Prostate gland (tissue), 2 donors: Measurements from ENCODE around the gene RAI14. TPM values are rescaled to one million over a fixed set of nuclear protein-coding genes. Genes with fewer than 3 reads are reported as not detected.

Source experiments
- DNase-seq: peaks from one replicate; pipeline ENCODE4 v3.0.0-alpha.2; 2019; ENCODE audit warnings: low spot score
- H3K27ac ChIP-seq, 2 donors: fragments of 200-600 bp; sonication (generic); 2 replicates each; pipeline ENCODE4 v1.5.1; 2017 to 2019
- H3K27me3 ChIP-seq: fragments of 200-600 bp; sonication (generic); replicated peaks from 2 replicates; pipeline ENCODE4 v1.5.1; 2019; ENCODE audit not compliant: insufficient read depth
- H3K36me3 ChIP-seq, 2 donors: fragments of 200-600 bp; sonication (generic); 1 replicate in 1 of 2; 2 replicates in 1 of 2; pipeline versions ENCODE4 v1.5.1 to v1.8.1; 2017 to 2019
- H3K4me1 ChIP-seq: fragments of 200-600 bp; sonication (generic); replicated peaks from 2 replicates; pipeline ENCODE4 v1.5.1; 2019
- H3K4me3 ChIP-seq, 2 donors: fragments of 200-600 bp; sonication (generic); 2 replicates each; pipeline ENCODE4 v1.5.1; 2017 to 2019
- H3K9me3 ChIP-seq: fragments of 200-600 bp; sonication (generic); 2 replicates; pipeline ENCODE4 v1.5.1; 2017
- CTCF ChIP-seq, 4 experiments: fragments of 200-600 bp in 2 of 4; fragments of 450-650 bp in 2 of 4; sonication (generic) in 2 of 4; IDR thresholded peaks; 1 replicate in 3 of 4; 2 replicates in 1 of 4; pipeline ENCODE4 v1.5.1; 2016 to 2019; ENCODE audit warnings: antibody characterized with exemption in 4 of 4, mild to moderate bottlenecking in 2 of 4, moderate library complexity in 2 of 4
- POLR2A ChIP-seq: fragments of 450-650 bp; IDR thresholded peaks from one replicate; pipeline ENCODE4 v1.6.1; 2016; ENCODE audit warnings: antibody characterized with exemption, mild to moderate bottlenecking
- POLR2AphosphoS5 ChIP-seq: sonication (generic); formaldehyde crosslinking; IDR thresholded peaks from one replicate; pipeline ENCODE4 v1.6.1; 2017; ENCODE audit warnings: antibody characterized with exemption
- WGBS: methylation state at CpG from one replicate; pipeline ENCODE4 v1.1.5; 2018; 5-methylcytosine and 5-hydroxymethylcytosine counted together
- intact Hi-C: fragments of 100-400 bp; cut with DNase I; formaldehyde crosslinking; loops from one replicate; pipeline ENCODE4 v1.14.2; 2022
- total RNA-seq, 2 donors: library from RNA; depleted of rRNA; stranded (reverse); fragments of >200 nt; gene quantifications; one replicate each; pipeline ENCODE4 v1.1.0, GENCODE V29; 2016

RAI14 gene
- total RNA-seq, 2 donors from 2014 or later = 9.6 to 23.7 TPM

GRCh38 chr5:34673463-34674125, 17.5 kb downstream of the RAI14 start:
- no peak for TF ChIP-seq CTCF (IDR thresholded peaks at IDR 0.05)
- TF ChIP-seq POLR2AphosphoS5 = no peak
- TF ChIP-seq POLR2A = no peak
- 88% methylated on average over 4 of the region's 4 CpGs for WGBS
- intact Hi-C loops = no loop called here
- no peaks in the 10 kb centered on the region for H3K9me3 ChIP-seq
- no peaks in the 10 kb centered on the region for H3K4me1 ChIP-seq
- H3K4me3 ChIP-seq = no peak overlapping the region
- no peak for DNase-seq
- H3K27me3 ChIP-seq = no peaks in the 10 kb centered on the region
- no peak overlapping the region for H3K27ac ChIP-seq
- no peaks in the 10 kb centered on the region for H3K36me3 ChIP-seq

- TF ChIP-seq POLR2A (no peak), POLR2AphosphoS5 (no peak), CTCF (IDR thresholded peaks at IDR 0.05) (no peak)
- H3K27ac ChIP-seq = no peak overlapping the region
- DNase-seq = no peak
- no peaks in the 10 kb centered on the region for H3K9me3 ChIP-seq
- H3K36me3 ChIP-seq = no peaks in the 10 kb centered on the region
- 82% methylated on average over 3 of the region's 3 CpGs for WGBS
- intact Hi-C loops = no loop called here
- no peaks in the 10 kb centered on the region for H3K27me3 ChIP-seq
- H3K4me1 ChIP-seq = no peaks in the 10 kb centered on the region
- H3K4me3 ChIP-seq = no peak overlapping the region
Measured at GRCh38 chr5:34674187-34674586, 18.1 kb downstream of the RAI14 start.

- no peak for DNase-seq
- Histone ChIP-seq H3K9me3 (no peaks in the 10 kb centered on the region), H3K4me1 (no peaks in the 10 kb centered on the region), H3K4me3 (no peak overlapping the region), H3K36me3 (no peaks in the 10 kb centered on the region), H3K27ac (no peak overlapping the region), H3K27me3 (no peaks in the 10 kb centered on the region)
- intact Hi-C loops = no loop called here
- TF ChIP-seq POLR2A (no peak), POLR2AphosphoS5 (no peak), CTCF (IDR thresholded peaks at IDR 0.05) (no peak)
- 94% methylated on average over 3 of the region's 3 CpGs for WGBS
Measured at GRCh38 chr5:34675857-34676256, 19.7 kb downstream of the RAI14 start.

- no peak overlapping the region for H3K27ac ChIP-seq
- no peak overlapping the region for H3K4me3 ChIP-seq
- no peaks in the 10 kb centered on the region for H3K36me3 ChIP-seq
- TF ChIP-seq POLR2A = no peak
- H3K27me3 ChIP-seq = no peaks in the 10 kb centered on the region
- H3K4me1 ChIP-seq = no peaks in the 10 kb centered on the region
- intact Hi-C loops = no loop called here
- WGBS = 27% methylated on average over 4 of the region's 4 CpGs
- H3K9me3 ChIP-seq = no peaks in the 10 kb centered on the region
- DNase-seq = no peak
Measured at GRCh38 chr5:34676416-34676815, 20.3 kb downstream of the RAI14 start.

GRCh38 chr5:34677428-34677827, 21.3 kb downstream of the RAI14 start:
- TF ChIP-seq CTCF (IDR thresholded peaks at IDR 0.05) (no peak), POLR2AphosphoS5 (no peak), POLR2A (no peak)
- DNase-seq = no peak
- Histone ChIP-seq H3K4me1 (no peaks in the 10 kb centered on the region), H3K36me3 (no peaks in the 10 kb centered on the region), H3K27me3 (no peaks in the 10 kb centered on the region), H3K27ac (no peak overlapping the region), H3K9me3 (no peaks in the 10 kb centered on the region), H3K4me3 (no peak overlapping the region)
- 97% methylated on average over 3 of the region's 3 CpGs for WGBS
- intact Hi-C loops = no loop called here
